Left hindlimb (tissue), 1 donor: ENCODE data around the gene PDCD1.

Experiments
- DNase-seq: peaks from one replicate; pipeline ENCODE4 v3.0.0-alpha.2; 2018

Gene PDCD1

DNA sequence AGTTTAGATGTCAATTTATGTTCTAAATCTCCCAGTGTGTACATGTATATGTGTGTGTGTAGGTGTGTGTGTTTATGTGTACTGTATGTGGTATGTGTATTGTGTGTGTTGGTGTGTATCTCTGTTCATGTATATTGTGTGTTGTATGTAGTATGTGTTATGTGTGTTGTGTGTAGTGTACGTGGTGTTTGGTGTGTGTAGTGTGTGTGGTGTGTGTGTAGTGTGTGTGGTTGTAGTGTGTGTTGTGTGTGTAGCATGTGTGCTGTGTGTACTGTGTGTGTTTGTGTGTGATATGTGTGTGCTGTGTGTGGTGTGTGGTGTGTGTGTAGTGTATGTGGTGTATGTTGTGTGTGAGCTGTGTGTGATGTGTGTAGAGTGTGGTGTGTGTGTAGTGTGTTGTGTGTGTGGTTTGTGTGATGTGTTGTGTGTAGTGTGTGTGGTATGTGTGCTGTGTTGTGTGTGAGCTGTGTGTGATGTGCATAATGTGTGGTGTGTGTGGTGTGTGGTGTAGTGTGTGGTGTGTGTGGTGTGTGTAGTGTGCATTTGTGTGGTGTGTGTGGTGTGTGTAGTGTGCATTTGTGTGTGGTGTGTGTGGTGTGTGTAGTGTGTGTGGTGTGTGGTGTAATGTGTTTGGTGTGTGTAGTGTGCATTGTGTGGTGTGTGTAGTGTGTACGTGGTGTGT is 5.6 kb upstream of the PDCD1 start:
- DNase-seq, result no peak

GRCh38 chr2:241863536-241863954 is 4.9 kb upstream of the PDCD1 start:
- DNase-seq, result peak; percentile 69

GRCh38 chr2:241862775-241863535 is 4.3 kb upstream of the PDCD1 start:
- no peak for DNase-seq

DNA sequence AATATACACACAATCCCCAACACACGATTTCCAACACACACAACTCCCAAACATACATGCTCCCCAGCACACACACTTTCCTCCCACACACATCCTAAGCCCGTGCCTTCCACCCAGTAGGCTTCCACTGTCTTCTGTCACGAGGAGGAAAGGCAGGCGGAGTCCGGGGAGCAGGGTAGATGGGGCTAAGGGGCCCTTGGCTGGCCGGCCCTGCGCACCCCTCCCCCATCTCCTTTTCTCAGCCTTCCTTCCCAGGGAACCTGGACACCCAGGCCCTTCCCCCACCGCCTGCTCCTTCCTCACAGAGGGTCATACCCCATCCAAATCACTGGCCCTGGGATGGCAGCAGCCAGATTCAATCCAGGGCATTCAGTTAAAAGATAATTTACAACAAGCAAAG is 3.4 kb upstream of the PDCD1 start:
- DNase-seq, result no peak

GRCh38 chr2:241861264-241861663 is 2.6 kb upstream of the PDCD1 start:
- DNase-seq, result no peak

GRCh38 chr2:241860184-241861078 is 1.7 kb upstream of the PDCD1 start:
- peak; percentile 15 for DNase-seq

DNA sequence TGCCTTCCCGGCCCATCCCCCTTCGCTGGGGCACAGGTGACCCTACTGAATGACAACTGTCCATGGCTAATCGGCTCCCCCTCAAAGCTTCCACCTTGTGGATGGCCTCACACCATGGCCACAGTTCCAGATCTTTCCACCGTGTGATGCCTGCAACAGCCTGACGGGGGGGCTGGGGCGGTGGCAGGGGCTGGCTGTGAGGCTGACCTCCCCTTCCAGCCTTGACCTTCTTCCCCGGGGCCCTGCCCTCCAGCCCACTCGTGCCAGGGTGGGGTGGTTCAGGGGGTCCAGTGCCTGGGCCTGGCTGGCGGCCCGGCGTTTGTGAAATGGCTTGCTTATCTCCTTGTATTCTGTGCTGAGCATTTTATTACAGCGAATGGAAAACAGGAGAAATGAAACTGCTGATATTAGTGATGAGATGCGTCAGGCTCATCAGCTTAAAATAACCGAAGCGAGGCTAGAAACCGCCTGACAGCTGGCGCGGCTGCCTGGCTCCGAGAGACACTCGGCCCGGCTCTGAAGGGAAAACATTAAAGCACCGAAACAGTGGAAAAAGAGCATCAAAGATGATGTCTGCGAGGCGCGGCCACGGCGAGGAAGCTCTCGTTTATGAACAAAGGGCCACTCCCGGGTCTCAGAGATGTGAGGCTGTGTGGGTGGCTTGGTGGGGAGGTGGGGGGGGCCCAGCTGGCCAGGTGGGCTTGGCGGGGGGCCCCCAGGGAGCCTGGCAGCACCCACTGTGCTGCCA is 916 bp upstream of the PDCD1 start:
- DNase-seq, result peak; percentile 61

DNA sequence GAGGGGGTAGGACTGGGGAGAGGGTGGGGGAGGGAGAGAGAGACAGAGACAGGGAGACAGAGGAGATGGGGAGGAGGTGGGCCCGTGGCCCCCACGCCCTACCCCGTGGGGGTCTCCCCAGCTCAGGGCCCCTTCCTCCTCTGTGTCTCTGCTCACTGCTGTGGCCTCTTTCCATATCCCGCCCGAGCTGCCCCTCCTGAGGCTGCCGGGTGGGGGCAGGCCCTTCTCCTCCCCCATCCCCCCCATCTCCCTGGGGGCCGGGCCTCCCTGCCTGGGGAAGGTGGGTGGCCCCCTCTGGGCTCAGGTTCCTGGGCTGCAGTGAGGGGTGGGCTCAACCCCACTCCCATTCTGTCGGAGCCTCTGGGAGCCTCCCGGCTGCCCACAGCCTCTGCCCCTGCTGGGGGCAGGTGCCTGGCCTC is 332 bp upstream of the PDCD1 start:
- DNase-seq, result peak; percentile 20

DNA sequence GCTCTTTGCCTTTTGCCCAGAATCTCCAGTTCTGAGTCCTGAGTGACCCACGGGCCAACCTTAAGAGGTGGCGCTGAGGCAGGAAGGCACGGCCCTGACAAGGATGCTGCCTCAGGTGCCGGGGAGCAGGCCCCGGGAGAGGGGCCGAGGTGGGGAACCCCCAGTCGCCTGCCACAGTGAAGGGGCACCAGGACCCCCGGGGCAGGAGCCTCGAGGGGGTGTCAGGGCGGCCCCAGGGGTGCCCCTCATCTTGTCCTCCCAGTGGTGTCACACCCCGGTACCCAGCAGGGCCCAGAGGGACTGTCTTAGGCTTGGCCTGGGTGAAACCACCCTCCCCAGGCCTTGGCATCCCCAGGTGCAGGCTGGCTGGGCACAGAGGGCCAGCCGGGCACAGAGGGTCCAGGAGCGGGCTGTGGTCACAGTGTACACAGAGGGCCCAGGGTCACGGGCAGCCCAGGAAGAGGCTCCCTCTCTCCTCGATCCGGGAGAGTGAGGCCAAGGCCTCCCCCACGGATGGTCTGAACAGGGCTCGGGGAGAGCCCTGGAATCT is 1.0 kb downstream of the PDCD1 start:
- peak; percentile 26 for DNase-seq

GRCh38 chr2:241857041-241857541 is 1.6 kb downstream of the PDCD1 start:
- DNase-seq, result peak; percentile 20

- DNase-seq, result peak; percentile 16
Observed at GRCh38 chr2:241855888-241856422, 2.7 kb downstream of the PDCD1 start.

DNA sequence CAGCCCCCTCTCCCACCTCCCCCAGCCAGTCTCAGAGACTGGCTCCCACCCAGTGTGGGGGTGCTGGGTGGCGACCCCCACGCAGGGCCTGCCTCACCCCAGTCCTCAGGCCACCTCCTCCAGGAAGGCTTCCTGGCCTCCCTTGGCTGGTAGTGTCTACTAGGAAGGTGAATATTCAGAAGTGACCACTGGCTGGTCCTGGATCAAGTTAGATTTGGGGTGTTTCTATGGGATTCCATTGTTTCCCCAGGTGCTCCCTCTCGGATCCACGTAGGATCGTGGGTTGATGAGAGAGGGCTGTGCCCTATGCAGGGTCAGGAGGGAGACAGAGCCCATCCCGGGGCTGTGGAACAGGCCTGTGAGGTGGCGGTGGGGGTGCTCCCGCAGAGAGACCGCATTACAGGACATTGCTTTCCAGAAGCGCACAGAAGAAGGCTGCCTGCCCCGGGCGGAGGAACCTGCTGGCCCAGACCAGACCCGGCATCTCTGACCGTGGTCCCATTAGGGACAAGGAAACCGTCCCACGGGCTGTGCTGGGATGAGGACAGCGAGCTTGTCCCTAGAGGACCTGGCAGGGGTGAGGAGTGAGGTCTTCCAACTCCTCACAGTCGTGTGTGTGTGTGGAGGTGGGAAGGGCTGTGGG is 3.3 kb downstream of the PDCD1 start:
- DNase-seq, result peak; percentile 27

- no peak for DNase-seq
Observed at GRCh38 chr2:241854342-241855244, 4.1 kb downstream of the PDCD1 start.

DNA sequence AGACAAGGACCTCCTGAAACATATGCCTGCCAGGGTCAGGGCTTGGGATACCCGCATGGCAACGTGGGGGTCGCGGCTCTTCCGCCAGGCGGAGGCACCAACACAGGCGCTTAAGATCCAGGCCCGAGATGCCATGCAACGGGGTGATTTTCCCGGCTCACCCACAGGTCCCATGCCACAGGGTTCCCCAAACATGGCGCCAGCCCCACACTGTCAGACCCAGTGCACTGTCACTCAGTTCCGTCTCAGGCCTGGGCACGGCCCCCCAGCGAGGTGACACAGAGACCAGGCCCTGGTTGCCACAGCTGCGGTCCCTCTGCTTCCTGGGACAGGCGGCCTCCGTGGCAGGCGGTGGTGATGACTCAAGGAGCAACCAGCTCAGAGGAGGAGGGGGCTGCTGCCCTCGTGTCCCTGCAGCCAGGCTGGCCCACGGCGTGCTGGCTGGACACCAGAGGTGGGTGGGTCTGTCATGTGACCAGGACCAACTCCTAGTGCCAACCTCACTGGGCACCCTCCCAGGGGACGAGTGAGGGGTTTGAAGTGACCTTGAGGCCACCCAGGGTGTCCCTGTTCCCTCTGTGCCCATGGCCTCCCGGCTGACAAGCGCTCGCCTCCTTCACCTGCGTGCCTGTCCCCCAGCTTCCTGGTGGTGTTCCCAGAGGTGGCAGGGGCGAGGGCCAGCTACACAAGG is 4.9 kb downstream of the PDCD1 start:
- DNase-seq, result no peak

- no peak for DNase-seq
Observed at GRCh38 chr2:241852981-241853631, 5.6 kb downstream of the PDCD1 start.

DNA sequence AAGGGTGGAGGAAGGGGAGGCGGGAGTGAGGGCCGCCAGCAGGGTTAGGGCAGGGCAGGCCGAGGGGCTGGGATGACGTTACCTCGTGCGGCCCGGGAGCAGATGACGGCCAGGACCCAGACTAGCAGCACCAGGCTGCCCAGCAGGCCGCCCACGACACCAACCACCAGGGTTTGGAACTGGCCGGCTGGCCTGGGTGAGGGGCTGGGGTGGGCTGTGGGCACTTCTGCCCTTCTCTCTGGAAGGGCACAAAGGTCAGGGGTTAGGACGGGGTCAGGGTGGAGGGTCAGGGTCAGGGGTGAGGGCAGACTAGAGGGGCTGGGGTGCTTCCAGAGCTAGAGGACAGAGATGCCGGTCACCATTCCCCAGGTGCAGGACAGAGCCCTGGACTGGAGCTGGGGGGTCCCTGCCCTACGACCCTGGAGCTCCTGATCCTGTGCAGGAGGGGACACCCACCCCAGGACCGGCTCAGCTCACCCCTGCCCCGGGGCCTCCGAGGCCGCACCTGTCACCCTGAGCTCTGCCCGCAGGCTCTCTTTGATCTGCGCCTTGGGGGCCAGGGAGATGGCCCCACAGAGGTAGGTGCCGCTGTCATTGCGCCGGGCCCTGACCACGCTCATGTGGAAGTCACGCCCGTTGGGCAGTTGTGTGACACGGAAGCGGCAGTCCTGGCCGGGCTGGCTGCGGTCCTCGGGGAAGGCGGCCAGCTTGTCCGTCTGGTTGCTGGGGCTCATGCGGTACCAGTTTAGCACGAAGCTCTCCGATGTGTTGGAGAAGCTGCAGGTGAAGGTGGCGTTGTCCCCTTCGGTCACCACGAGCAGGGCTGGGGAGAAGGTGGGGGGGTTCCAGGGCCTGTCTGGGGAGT is 6.3 kb downstream of the PDCD1 start:
- DNase-seq, result no peak

- DNase-seq, result no peak
Observed at GRCh38 chr2:241851325-241852115, 7.2 kb downstream of the PDCD1 start.
